A549 (cell line): ENCODE results near the gene INTS7. TPM values are rescaled to one million over a fixed set of nuclear protein-coding genes. Genes with fewer than 3 reads are reported as not detected.
A peak's percentile ranks its signal among the peaks of the same experiment; 100 is the strongest.

ENCODE experiments used
- ATAC-seq, 2 experiments: fragments of 200-7000 bp in 1 of 2; fragments of >200 bp in 1 of 2; cut with Nextera tagmentation in 1 of 2; cut with Tn5 transposase in 1 of 2; 3 replicates each; pipeline versions ENCODE4 v1.8.0 to v1.9.1; 2018 to 2020; ENCODE audit warnings: mild to moderate bottlenecking in 1 of 2, moderate library complexity in 1 of 2
- CTCF ChIA-PET: fragments of 300-600 bp; sonication (Branson Sonifier 250); formaldehyde crosslinking; extraction: SDS; loops from one replicate; lab custom pipeline; 2021; ENCODE audit warnings: antibody characterized with exemption, inconsistent platforms; lab: Yijun Ruan, JAX
- POLR2A ChIA-PET: fragments of 350-600 bp; formaldehyde crosslinking; extraction: SDS; loops from one replicate; lab custom pipeline; 2021; ENCODE audit warnings: antibody characterized with exemption, inconsistent platforms; lab: Yijun Ruan, JAX
- DNase-seq, 2 experiments: peaks; one replicate each; pipeline versions ENCODE4 v3.0.0 to v3.0.0-alpha.2; 2011 to 2016; ENCODE audit warnings: low read depth in 1 of 2, low spot score in 1 of 2
- FAIRE-seq: peaks from 2 replicates; lab custom pipeline; 2011; peaks lifted over from hg19 to GRCh38; lab: Jason Lieb, UNC
- H3K27ac ChIP-seq, 2 experiments: fragments of >200 bp; sonication (Bioruptor Twin); formaldehyde crosslinking; 3 replicates each; pipeline ENCODE4 v1.5.1; 2016 to 2017
- H3K4me1 ChIP-seq: fragments of >200 bp; sonication (Bioruptor Twin); formaldehyde crosslinking; 3 replicates; pipeline ENCODE4 v1.6.1; 2016
- H3K4me2 ChIP-seq: fragments of >200 bp; sonication (Bioruptor Twin); formaldehyde crosslinking; 3 replicates; pipeline ENCODE4 v1.6.1; 2016
- H3K4me3 ChIP-seq: fragments of >200 bp; sonication (Bioruptor Twin); formaldehyde crosslinking; 3 replicates; pipeline ENCODE4 v1.5.1; 2016
- H3K9me3 ChIP-seq: fragments of >200 bp; sonication (Bioruptor Twin); formaldehyde crosslinking; 3 replicates; pipeline ENCODE4 v1.6.1; 2016
- ATOH8 ChIP-seq: fragments of 250-450 bp; sonication (Bioruptor Pico); IDR thresholded peaks from 2 replicates; pipeline ENCODE4 v1.5.0; 2020; ENCODE audit warnings: low read depth, mild to moderate bottlenecking, moderate library complexity
- BHLHE40 ChIP-seq: IDR thresholded peaks from 2 replicates; pipeline ENCODE4 v1.6.1; 2012; ENCODE audit warnings: low read depth, low read length, inconsistent platforms
- CEBPB ChIP-seq, 2 experiments: fragments of >200 bp in 1 of 2; sonication (Bioruptor Twin) in 1 of 2; formaldehyde crosslinking in 1 of 2; IDR thresholded peaks; 2 replicates each; pipeline ENCODE4 v1.6.1; 2012 to 2016
- CTCF ChIP-seq: fragments of >200 bp; sonication (Bioruptor Twin); formaldehyde crosslinking; IDR thresholded peaks from 3 replicates; pipeline ENCODE4 v1.5.1; 2016
- FOSB ChIP-seq: fragments of 250-450 bp; sonication (Bioruptor Pico); IDR thresholded peaks from 2 replicates; pipeline ENCODE4 v1.5.0; 2020; ENCODE audit warnings: mild to moderate bottlenecking, moderate library complexity
- HES2 ChIP-seq: fragments of >200 bp; sonication (Bioruptor Twin); formaldehyde crosslinking; IDR thresholded peaks from 2 replicates; pipeline ENCODE4 v1.6.1; 2016
- JUN ChIP-seq, 2 experiments: fragments of >200 bp; sonication (Bioruptor Twin); formaldehyde crosslinking; IDR thresholded peaks; 2 replicates in 1 of 2; 3 replicates in 1 of 2; pipeline ENCODE4 v1.6.1; 2016 to 2017
- KDM1A ChIP-seq: fragments of 200-600 bp; sonication (generic); IDR thresholded peaks from 2 replicates; pipeline ENCODE4 v1.6.1; 2016; ENCODE audit warnings: low read depth, mild to moderate bottlenecking
- MAFK ChIP-seq: fragments of 450-650 bp; IDR thresholded peaks from 2 replicates; pipeline ENCODE4 v1.6.1; 2014; ENCODE audit not compliant: partially characterized antibody
- PHF8 ChIP-seq: fragments of 200-600 bp; sonication (generic); IDR thresholded peaks from 2 replicates; pipeline ENCODE4 v1.6.1; 2016; ENCODE audit warnings: low read depth, mild to moderate bottlenecking, antibody characterized with exemption, moderate library complexity, borderline replicate concordance
- RARB ChIP-seq: fragments of 250-450 bp; sonication (Bioruptor Pico); IDR thresholded peaks from 2 replicates; pipeline ENCODE4 v1.8.0; 2021; ENCODE audit warnings: mild to moderate bottlenecking, moderate library complexity
- RNF2 ChIP-seq: fragments of 200-600 bp; sonication (generic); IDR thresholded peaks from 2 replicates; pipeline ENCODE4 v1.6.1; 2016; ENCODE audit warnings: low read depth, mild to moderate bottlenecking, antibody characterized with exemption, moderate library complexity, borderline replicate concordance
- SMC3 ChIP-seq: fragments of >200 bp; sonication (Bioruptor Twin); formaldehyde crosslinking; IDR thresholded peaks from 3 replicates; pipeline ENCODE4 v1.6.1; 2018; ENCODE audit warnings: inconsistent platforms
- ZFP36 ChIP-seq: fragments of 450-650 bp; IDR thresholded peaks from 2 replicates; pipeline ENCODE4 v1.6.1; 2014; ENCODE audit warnings: borderline replicate concordance; ENCODE audit not compliant: partially characterized antibody
- ZNF302 ChIP-seq: fragments of 250-450 bp; sonication (Bioruptor Pico); IDR thresholded peaks from 2 replicates; pipeline ENCODE4 v1.9.0; 2021; ENCODE audit warnings: inconsistent platforms, mild to moderate bottlenecking, moderate library complexity
- ZSCAN20 ChIP-seq: fragments of 250-450 bp; sonication (Bioruptor Pico); IDR thresholded peaks from 2 replicates; pipeline ENCODE4 v1.8.0; 2022; ENCODE audit warnings: mild to moderate bottlenecking, moderate library complexity
- WGBS: methylation state at CpG from one replicate; pipeline ENCODE4 v1.1.6; 2017; ENCODE audit errors: missing lambda C conversion rate; 5-methylcytosine and 5-hydroxymethylcytosine counted together
- polyA plus RNA-seq, 4 experiments: library from polyadenylated mRNA; depleted of rRNA in 3 of 4; stranded (reverse); fragments of >200 nt; fragmentation: RNase III in 1 of 4; extraction: RNeasy Plus Mini Kit Qiagen cat#74134 plus additional on column Dnase treatment in 1 of 4; gene quantifications; 2 replicates in 3 of 4; 3 replicates in 1 of 4; pipeline ENCODE4 v1.2.3, GENCODE V29; 2011 to 2017

Gene INTS7
- polyA plus RNA-seq, 2 of the 4 experiments (the other 2 are of a cell fraction), result 21.5 to 47.2 TPM

- DNase-seq, result no peak
- POLR2A ChIA-PET, result no interaction called here
These were observed 49.6 kb downstream of the INTS7 start for GRCh38 chr1:211985556-211986264.

GRCh38 chr1:211978596-211978995, 56.8 kb downstream of the INTS7 start:
- TF ChIP-seq ZSCAN20 (CRISPR knock-in tag), result no peak
- TF ChIP-seq CEBPB (IDR thresholded peaks at IDR 0.05), result no peak
- no peak for TF ChIP-seq ZFP36
- TF ChIP-seq BHLHE40, result no peak
- TF ChIP-seq HES2, result no peak
- no peak for TF ChIP-seq ATOH8 (CRISPR knock-in tag)
- TF ChIP-seq MAFK, result peak; percentile 77
- TF ChIP-seq JUN (IDR thresholded peaks at IDR 0.05), result no peak
- Histone ChIP-seq H3K27ac (no peak overlapping the region), H3K4me2 (no peak overlapping the region), H3K9me3 (no peaks in the 10 kb centered on the region), H3K4me1 (no peaks in the 10 kb centered on the region), H3K4me3 (no peak overlapping the region)
- FAIRE-seq (no peak), DNase-seq (no peak), ATAC-seq (no peak)
- WGBS, result 93% methylated on average over 4 of the region's 4 CpGs
- ChIA-PET CTCF (interaction anchor here (0.9 to 2.5 kb wide), 4 partner anchors 21 to 280 kb away, joined by 3 to 11 read pairs (median 4); partner anchors contain the start of genes DTL and INTS7), POLR2A (no interaction called here)

More at GRCh38 chr1:211985556-211986264, 49.6 kb downstream of the INTS7 start:
- CTCF ChIA-PET, result interaction anchor here (0.7 to 2.3 kb wide), 2 partner anchors 20 to 49 kb away, joined by 3 to 7 read pairs; no protein-coding TSS in a partner anchor
- WGBS, result 93% methylated on average over 4 of the region's 4 CpGs
- no peak overlapping the region for H3K27ac ChIP-seq
- FAIRE-seq (no peak), ATAC-seq (no peak)
- peaks cover 6% of the 10 kb centered on the region; the same call in 2 of the 3 replicates for H3K4me1 ChIP-seq
- TF ChIP-seq KDM1A (no peak), SMC3 (no peak), RARB (CRISPR knock-in tag) (no peak), FOSB (no peak), CTCF (no peak), ATOH8 (CRISPR knock-in tag) (no peak)
- no peak overlapping the region for H3K4me2 ChIP-seq
- H3K4me3 ChIP-seq, result no peak overlapping the region
- no peaks in the 10 kb centered on the region for H3K9me3 ChIP-seq

GRCh38 chr1:211975152-211975941, 60.0 kb downstream of the INTS7 start:
- ChIA-PET CTCF (interaction anchor here (0.9 kb wide), 1 partner anchor 59 kb away, joined by 3 read pairs; no protein-coding TSS in a partner anchor), POLR2A (no interaction called here)
- ATAC-seq, result no peak

More at GRCh38 chr1:211975152-211975941, 60.0 kb downstream of the INTS7 start:
- Histone ChIP-seq H3K4me2 (no peak overlapping the region), H3K4me3 (no peak overlapping the region), H3K9me3 (no peaks in the 10 kb centered on the region), H3K4me1 (no peaks in the 10 kb centered on the region), H3K27ac (no peak overlapping the region)
- no peak for DNase-seq
- TF ChIP-seq RNF2, result no peak
- peak; percentile 72 for TF ChIP-seq MAFK
- TF ChIP-seq ZNF302 (CRISPR knock-in tag), result no peak
- no peak for TF ChIP-seq PHF8
- 84% methylated on average over 3 of the region's 3 CpGs for WGBS
- no peak for FAIRE-seq
